Stromal cell of bone marrow (primary cell): ENCODE data around the gene UNC5A.

Experiments
- DNase-seq: peaks from one replicate; pipeline ENCODE4 v3.0.0-alpha.2; 2012; ENCODE audit warnings: low read depth

The UNC5A gene

DNA sequence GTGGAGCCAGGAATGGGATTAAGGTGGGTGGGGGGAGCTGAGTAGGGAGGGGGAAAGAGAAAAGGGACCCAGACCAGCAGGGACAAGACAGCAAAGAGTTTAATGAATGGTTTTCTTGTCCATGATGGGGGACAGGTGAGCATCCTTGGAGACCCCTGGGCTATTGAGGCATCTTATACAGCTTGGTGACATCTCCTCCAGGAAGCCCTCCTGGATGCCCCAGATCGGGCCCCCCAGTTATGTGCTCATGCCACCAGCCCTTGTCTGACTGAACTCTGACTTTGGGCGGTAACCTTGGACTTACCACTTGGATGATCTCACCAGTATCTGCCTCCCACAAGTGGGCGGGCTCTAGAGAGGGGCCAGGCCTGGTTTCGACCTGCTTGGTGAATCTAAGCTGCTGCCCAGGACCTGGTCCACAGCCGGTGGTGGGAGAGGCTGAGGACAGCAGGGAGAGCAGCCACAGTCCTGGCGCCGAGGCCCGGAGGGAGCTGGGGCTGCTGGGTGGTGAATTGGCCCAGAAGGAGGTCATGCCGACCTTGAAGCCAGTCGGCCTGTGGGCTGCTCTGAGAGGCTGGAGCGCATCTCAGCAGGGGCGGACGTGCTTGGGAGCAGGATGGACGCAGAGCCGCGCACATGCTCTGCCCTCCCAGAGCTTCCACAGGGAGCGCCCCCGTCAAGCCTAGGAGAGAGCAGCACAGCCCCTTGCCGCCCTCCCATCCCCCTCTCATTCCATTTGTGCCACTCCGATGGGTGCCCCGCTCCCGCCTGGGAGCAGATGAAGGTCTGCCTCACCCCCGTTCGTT, 36.2 kb downstream of the UNC5A start:
- DNase-seq: no peak

DNA sequence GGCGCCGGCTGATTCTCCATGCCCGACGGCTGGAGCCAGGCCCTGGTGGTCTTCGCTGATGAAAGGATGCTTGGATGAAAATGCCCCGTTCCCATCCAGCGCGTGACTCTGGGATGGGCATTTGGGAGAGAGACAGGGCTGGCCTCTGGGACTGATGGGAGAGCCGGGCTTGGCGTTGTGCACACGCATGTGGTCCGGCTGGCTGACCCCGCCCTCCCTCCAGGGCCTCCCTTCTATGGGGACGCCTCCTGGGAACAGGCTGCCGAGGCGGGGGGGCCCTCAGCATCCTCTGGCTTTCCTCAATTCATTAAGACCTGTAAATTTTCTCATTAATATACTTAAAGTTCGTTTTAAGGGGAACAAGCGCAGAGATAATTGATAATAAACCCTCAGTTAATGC, 36.8 kb downstream of the UNC5A start:
- no peak for DNase-seq

DNA sequence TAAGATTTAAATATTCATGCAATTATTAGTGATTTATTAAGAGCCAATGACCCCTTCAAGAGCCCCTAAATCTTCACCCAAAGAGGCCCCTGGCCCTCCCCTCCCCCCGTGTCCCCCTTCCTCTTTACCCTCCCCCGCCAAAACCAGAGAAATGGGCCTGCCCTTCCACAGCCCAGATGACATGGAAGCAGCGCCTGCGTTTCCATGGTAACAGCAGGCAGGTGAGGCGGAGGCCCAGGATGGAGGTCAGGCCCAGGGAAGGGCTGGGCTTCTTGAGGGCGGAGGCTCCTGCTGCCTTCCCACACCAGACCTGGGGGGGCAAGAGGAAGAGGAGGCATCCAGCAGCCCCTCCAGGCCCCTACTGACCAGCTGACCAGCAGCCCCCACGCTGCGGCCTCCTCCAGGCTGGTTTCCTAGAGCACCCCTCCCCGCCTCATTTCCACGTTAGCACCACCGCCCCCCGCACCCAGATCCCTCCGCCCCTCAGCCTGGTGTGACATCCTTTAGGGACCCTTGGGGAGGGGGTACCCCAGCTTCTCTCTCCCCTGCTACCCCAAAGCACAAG, 37.4 kb downstream of the UNC5A start:
- DNase-seq: no peak

- no peak for DNase-seq
These were observed 38.3 kb downstream of the UNC5A start for GRCh38 chr5:176848651-176849050.

DNA sequence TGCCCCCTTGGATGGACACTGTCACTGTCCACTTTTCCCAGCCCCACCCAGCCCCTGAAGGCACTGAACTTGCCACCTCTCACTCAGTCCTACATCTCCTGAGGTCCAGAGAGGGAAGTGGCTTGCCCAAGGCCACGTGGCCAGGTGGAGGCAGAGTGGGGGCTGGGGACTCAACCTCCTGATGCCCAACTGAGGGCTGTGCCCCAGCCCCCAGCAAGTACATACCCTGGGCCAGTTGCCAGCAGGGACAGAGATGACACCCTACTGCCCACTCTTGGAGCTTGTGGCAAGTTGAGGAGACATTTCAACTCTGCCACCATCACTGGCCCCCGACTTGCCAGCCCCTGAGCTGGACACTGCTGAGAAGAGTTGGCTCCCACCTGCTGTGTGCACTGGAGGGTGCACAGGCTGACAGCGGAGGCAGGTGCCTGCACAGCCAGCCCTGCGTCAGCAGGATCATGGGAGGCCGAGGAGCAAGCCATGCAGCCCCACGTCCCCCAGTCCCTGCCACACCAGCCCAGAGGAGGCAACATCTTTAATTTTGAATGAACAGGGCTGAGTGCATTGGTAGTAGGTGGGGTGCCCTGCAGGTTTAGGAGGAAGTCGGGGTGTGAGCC, 39.4 kb downstream of the UNC5A start:
- DNase-seq: no peak

DNA sequence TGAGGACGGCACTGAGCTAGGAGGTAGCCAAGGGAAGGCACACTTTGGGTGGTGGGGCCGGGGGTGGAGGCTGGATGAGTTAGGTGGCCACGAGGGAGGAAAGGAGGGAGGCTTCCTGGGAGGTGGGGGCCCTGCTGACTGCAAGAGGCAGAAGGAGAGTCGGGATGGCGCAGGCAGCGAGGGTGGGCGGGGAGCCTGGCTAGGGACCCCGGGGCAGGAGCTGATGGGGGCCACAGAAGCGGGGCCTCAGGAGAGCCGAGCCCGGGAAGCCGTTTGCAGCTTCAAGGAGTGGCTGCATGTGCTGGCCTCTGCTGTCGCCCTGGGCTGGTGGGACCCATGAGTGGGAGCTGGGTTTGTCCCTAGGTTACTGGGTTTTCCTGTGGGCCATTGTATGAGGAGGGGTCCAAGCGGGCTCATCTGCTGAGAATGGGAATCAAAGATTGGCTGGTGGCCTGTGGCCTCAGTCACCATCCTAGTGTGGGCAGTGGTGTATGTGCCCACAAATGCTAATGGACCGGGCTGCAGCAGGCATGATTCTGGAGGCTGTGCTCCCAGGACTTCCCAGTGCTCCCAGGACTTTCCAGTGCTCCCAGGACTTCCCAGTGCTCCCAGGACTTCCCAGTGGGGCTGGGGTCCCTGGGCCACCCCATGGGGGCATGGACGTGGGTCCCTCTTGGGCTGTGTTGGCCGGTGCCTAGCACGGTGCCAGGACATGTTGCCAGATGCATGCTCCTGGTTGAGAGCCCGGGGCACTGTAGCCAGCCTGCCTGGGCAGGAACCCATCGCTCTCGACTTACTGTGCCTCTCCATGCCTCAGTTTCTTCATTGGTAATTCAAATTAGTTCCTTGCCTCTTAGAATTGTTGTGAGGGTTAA, 40.2 kb downstream of the UNC5A start:
- no peak for DNase-seq

DNA sequence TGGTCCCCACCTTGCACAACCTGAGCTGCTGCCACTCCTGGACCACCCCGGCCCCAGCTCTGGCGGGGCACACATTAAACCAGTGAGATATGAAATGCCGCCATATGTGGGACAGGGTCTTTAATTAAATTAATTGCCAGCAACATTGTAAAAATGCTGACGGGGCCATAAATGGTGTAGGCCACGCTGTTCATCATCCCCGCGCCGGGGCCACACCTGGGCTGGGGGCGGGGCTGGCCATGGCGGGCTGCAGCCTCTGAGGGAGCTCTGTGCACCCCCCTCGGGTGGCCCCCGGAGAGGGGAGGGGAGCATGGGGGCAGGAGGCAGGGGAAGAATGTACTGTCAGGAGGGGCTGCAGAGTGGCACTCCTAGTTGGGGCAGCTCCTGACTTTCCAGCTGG, 41.0 kb downstream of the UNC5A start:
- no peak for DNase-seq

- no peak for DNase-seq
These were observed 41.7 kb downstream of the UNC5A start for GRCh38 chr5:176851871-176852658.

- no peak for DNase-seq
These were observed 42.9 kb downstream of the UNC5A start for GRCh38 chr5:176853151-176853778.

- no peak for DNase-seq
These were observed 43.8 kb downstream of the UNC5A start for GRCh38 chr5:176854164-176854563.

- DNase-seq: no peak
These were observed 45.2 kb downstream of the UNC5A start for GRCh38 chr5:176855598-176855997.

DNA sequence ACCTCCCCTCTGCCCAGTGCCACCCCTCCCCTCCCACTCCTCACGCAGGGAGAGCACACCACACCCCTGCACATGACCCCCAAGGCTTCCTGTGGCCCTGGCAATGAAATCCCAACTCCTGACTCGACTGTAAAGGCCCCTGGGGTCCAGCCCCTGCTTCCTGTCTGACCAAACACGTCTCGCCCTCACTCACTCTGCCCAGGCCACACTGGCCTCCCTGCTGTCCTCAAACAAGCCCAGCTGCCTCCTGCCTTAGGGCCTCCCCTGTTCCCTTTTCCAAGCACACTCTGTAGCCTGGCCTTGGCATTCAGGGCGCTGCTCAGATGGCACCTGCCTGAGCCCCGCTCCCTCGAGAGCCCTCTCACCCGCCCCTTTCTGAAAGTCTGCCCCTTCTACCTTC, 46.4 kb downstream of the UNC5A start:
- DNase-seq: no peak

DNA sequence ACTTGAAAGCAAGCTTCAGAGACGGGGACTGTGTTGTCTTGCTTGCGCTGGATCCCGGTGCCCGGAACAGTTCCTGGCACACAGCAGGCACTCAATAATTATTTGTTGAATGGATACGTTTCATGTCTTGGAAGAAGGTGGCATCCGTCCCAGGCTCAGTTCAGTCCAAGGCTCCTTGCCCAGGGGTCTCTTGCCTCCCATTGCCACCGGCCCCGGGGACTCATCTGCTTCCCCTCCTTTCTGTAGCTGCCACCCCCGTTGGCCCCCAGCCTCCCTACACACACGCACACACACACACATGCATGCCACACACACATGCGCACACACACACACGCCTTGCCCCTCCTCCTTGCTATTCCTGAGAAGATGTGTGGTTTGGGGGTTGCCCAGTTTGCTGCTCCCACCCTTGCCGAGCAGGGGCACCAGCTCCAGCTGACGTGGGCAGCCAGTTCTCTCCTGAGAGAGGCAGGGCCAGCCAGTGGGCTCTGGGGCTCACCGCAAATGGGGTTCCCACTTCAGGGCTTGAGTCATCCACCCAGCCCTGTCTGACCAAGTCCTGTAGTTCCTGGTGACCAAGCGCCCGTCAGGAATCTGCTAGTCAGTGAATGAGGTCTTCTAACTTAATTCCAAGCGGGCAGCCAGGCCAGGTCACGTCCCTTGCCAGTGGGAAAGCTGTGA, 47.0 kb downstream of the UNC5A start:
- no peak for DNase-seq

- no peak for DNase-seq
These were observed 47.5 kb downstream of the UNC5A start for GRCh38 chr5:176857894-176858273.

DNA sequence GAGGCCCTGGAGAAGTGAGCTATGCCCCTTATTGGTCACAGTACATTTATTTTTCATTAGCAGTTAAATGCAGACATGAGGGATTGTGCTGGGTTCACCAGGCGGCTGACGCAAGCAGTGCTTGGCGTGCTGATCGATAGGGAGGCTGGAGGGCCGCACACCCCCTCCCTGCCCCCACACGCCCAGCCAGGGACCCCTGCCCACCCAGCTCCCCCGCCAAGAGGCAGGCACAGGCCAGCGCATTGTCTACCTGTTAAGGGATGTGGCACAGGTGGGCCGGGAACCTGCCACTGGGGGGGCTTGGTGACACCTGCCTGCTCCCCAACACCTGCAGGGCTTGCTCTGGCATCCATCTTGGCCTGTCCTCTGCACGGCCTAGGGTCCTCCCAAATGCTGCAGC, 49.6 kb downstream of the UNC5A start:
- no peak for DNase-seq

DNA sequence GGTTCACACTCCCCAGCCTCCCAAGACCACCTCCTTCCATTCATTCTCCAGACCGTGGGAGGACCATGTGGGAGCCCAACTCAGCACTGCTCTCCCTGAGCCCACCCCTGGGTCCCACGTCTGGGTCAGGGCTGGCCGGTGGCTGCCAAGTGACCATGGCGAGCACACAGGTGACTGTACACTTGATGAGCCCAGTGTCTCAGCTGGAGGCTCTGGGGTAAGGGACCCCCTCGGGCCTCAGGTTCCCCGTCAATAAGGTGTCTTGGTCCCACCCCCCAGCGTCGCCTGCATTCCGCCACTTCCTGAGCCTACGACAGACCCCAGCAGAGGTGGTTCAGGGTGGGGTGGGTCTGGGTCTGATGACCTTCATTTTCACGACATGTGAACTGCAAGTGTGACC, 50.0 kb downstream of the UNC5A start:
- no peak for DNase-seq

GRCh38 chr5:176861276-176861675, 50.9 kb downstream of the UNC5A start:
- no peak for DNase-seq

DNA sequence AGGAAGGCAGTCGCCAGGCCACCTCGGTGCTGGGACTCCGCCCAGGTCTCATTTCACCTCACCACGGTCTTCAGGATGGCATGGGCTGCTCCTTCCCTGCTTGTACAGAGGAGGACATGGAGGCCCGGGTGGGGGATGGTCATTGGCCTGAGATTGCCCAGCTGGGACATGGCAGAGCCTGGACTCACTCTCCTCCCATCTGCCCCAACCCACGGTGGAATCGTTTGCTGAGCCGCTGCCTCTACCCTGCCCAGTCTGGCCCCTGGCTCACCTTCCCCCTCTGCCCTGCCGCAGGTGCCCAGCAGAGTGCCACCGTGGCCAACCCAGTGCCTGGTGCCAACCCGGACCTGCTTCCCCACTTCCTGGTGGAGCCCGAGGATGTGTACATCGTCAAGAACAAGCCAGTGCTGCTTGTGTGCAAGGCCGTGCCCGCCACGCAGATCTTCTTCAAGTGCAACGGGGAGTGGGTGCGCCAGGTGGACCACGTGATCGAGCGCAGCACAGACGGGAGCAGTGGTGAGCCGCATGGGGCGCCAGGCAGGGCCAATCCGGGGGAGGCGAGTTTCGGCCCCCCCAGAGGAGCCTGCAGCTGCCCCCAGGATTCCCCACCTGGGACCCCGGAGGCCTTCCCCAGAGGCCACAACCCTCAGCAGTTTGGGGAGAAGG, 52.1 kb downstream of the UNC5A start:
- DNase-seq: no peak

DNA sequence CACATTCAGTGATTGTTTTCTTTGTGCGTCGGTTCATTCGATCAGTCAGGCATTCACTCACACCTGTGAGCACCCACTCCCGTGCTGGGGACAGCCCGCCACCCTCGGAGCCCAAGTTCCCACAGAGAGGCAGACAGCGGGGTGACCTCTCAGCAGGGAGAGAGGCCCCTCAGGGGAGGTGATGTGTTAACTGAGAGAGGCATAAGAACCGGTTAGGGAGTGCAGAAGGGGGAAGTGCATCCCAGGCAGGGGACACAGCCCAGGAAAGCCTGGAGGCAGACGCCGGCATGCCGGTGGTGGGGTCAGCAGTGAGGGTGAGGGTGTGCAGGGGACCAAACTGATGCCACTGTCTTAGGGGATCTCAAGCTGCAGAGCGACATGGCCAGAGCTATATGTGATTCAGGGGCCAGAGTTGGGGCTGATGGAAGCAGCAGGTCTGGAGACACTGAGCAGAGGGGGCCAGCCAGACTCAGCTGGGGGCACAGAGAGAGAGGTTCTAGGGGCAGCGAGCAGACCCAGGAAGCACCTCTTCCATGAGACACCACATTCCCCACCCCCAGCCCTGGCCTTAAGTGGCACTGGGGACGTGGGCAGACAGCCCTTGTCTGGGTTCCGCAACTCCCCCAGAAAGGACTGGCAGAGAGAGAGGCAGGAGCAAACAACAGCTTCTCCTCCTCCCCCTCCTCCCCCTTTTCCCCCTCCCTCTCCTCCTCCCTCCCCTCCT, 52.8 kb downstream of the UNC5A start:
- DNase-seq: no peak

DNA sequence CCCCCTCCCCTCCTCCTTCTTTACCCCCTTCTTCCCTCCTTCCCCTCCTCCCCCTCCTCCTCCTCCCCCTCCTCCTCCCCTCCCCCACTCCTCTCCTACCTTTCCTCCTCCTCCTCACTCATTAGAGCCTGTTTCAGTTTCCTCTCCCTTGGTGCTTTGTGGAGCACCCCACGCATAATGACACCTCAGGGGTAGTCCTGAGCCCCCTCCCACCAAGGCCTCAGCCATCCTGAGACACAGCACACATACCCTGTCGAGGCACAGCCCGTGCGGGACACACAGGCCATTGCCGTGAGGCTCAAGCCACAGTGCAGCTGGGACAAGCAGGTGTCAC, 53.4 kb downstream of the UNC5A start:
- no peak for DNase-seq
